ENCODE results near the gene APOBEC3G.

DNA sequence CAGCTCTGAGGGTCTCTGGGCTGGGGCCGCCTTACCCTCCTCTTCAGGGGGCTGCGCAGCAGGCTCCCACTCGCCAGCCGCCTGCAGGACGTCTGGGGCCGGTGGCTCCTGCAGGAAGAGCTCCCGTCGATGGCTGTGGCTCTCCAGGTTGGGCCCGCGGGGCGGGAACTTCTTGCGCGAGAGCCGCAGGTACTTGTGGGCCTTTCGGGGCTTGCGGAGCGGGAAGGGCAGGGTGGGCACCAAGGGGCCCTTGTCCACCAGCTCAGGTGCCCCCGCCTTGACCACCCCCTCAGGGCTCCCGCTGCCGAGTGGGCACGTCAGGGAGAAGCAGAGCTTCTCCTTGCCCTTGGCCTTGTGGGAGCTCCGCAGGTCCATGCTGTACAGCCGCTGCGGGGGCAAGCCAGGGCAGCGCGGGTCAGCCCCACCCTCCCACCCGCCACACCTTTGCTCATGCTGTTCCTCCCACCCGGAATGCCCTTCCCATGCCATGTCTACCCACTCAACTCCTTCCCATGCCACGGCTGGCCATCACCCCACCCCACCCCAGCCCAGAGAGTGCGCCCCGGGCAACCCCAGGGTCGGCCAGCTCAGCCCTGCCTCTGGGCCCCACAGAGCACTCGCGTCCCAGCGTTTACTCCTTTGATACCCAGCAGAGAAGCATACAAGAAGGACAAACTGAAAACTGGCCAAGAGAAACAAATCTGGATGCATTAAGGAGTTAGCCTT lies 57.5 kb downstream of the APOBEC3G start:
- TF ChIP-seq SP1 (IDR thresholded peaks at IDR 0.05; ENCODE audit: low read depth, low read length) (no peak), ATF2 (IDR thresholded peaks at IDR 0.05; ENCODE audit: low read length) (no peak)
- TF ChIP-seq, protein P1, sequence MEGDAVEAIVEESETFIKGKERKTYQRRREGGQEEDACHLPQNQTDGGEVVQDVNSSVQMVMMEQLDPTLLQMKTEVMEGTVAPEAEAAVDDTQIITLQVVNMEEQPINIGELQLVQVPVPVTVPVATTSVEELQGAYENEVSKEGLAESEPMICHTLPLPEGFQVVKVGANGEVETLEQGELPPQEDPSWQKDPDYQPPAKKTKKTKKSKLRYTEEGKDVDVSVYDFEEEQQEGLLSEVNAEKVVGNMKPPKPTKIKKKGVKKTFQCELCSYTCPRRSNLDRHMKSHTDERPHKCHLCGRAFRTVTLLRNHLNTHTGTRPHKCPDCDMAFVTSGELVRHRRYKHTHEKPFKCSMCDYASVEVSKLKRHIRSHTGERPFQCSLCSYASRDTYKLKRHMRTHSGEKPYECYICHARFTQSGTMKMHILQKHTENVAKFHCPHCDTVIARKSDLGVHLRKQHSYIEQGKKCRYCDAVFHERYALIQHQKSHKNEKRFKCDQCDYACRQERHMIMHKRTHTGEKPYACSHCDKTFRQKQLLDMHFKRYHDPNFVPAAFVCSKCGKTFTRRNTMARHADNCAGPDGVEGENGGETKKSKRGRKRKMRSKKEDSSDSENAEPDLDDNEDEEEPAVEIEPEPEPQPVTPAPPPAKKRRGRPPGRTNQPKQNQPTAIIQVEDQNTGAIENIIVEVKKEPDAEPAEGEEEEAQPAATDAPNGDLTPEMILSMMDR (IDR thresholded peaks at IDR 0.05 in 2 of 3, conservative IDR thresholded peaks at IDR 0.05 in 1 of 3; ENCODE audit: control insufficient read depth in 2 of 3, extremely low read depth in 1 of 3, insufficient read depth in 1 of 3, low read depth in 3 of 3, low read length in 3 of 3): no peak
